GM12874 (cell line): ENCODE measurements around the gene SORCS2.

Source experiments
- CTCF ChIP-seq: IDR thresholded peaks from 2 replicates; pipeline ENCODE4 v1.5.1; 2011; ENCODE audit warnings: low read depth, mild to moderate bottlenecking, control low read depth, low read length, moderate library complexity; ENCODE audit not compliant: insufficient read depth

Gene SORCS2

DNA sequence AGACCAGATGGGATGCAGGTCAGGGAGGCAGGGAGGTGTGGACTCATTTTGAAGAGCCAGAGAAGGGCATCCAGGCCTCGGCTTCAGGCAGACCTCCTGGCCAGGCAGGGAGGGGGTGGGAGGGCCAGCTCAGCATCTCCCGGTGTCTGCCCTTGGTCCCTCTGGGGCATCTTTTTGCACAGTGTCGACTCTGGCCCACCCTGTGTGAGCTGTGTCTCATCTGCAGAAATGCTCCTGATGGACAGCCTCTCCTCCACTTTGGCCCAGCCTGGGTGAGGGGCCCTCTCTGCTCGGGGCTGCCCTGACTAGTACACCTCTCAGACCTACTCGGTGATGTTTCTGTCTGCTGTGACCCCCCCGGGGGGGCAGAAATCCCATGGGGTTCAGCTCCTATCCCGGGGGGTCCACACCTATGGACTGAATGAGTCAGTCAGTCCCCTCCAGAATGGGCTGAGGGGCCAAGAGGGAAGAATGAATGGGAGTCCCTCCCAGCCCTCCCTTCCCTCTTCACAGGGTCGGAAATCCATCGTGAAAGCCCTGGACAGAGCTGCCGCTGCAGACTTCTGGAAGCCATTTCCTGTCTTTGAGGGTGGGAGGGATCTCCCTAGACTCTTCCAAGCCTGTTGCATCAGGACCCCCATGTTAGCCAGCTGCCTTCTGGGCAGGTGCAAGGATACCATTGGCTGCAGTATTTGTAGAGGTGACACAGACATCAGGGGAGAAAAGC is 439.1 kb downstream of the SORCS2 start:
- no peak for TF ChIP-seq CTCF

DNA sequence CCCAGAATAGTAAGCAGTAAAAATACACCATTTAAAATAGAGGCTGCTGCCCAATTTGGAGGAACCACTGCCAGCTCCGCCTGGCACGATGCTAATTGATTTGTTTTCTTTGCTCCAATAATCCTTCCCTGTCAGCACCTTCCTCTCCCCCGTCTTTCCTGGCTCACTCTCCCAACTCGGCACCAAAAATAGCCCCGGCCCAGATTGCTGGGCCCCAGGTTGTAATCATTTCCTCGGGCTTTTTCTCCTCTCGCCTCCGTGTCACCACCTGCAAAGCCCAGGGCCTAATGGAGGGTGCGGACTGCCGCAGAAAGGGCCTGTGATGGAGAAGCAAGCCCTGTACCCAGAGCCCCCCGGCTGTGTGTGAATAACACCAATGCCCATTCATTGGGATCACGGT is 440.0 kb downstream of the SORCS2 start:
- TF ChIP-seq CTCF, result no peak

- TF ChIP-seq CTCF, result no peak
These were observed 440.6 kb downstream of the SORCS2 start for GRCh38 chr4:7632971-7633370.

GRCh38 chr4:7634661-7635251 is 442.4 kb downstream of the SORCS2 start:
- no peak for TF ChIP-seq CTCF

GRCh38 chr4:7635445-7636239 is 443.3 kb downstream of the SORCS2 start:
- no peak for TF ChIP-seq CTCF

DNA sequence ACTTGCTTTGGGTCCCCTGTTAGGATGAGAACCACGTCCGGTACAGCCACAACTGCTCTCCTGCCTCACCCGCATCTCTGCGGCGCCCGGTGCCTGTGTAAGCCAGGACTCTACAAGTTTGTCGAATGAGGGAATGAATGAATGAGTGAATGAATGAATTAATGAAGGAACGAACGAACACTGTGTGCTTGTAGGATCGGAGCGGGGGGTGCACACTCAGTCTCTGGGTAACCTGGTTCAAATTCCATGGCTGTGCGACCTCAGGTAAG is 443.8 kb downstream of the SORCS2 start:
- no peak for TF ChIP-seq CTCF

GRCh38 chr4:7637139-7637538 is 444.8 kb downstream of the SORCS2 start:
- no peak for TF ChIP-seq CTCF
